ENCODE results near the gene TNNT3. TPM values are rescaled to one million over a fixed set of nuclear protein-coding genes. Genes with fewer than 3 reads are reported as not detected.

TNNT3 gene
- total RNA-seq, 1 experiment from 2014 or later = not detected

GRCh38 chr11:1876361-1877063 lies 43.0 kb upstream of the TNNT3 start:
- H3K4me1 ChIP-seq (ENCODE audit: insufficient read depth, low read length, poor library complexity, severe bottlenecking) = no peaks in the 10 kb centered on the region
- H3K36me3 ChIP-seq (ENCODE audit: insufficient read depth, low read length, poor library complexity, severe bottlenecking) = no peaks in the 10 kb centered on the region
- intact Hi-C loops (cut with micrococcal nuclease; ENCODE audit: unreplicated experiment) = no loop called here
- DNase-seq (ENCODE audit: low spot score) = peak; percentile 31
- no TSS peak for BruUV-seq (replicated peaks)
- ChIA-PET CTCF (interaction anchor here (0.9 to 1.0 kb wide), 2 partner anchors 274 to 275 kb away, joined by 4 to 5 read pairs; no protein-coding TSS in a partner anchor), POLR2A (ENCODE audit: low non-redundant PET) (no interaction called here)
- no peaks in the 10 kb centered on the region for H3K9me3 ChIP-seq (ENCODE audit: low read depth, low read length, poor library complexity, severe bottlenecking)
- TF ChIP-seq EZH2 (IDR thresholded peaks at IDR 0.05; ENCODE audit: borderline replicate concordance, low read depth, low read length, poor library complexity, severe bottlenecking) (no peak), CTCF (conservative IDR thresholded peaks at IDR 0.05; ENCODE audit: low read depth, low read length) (peak; percentile 61)
- H3K4me3 ChIP-seq (ENCODE audit: low read depth, low read length, poor library complexity, severe bottlenecking) = no peak overlapping the region
- no peak overlapping the region for H3K27ac ChIP-seq (ENCODE audit: low read depth, low read length, poor library complexity, severe bottlenecking)
- peaks cover 32% of the 10 kb centered on the region for H3K27me3 ChIP-seq (replicated peaks; ENCODE audit: insufficient read depth, low read depth, low read length, poor library complexity)

GRCh38 chr11:1877211-1878136 lies 42.0 kb upstream of the TNNT3 start:
- intact Hi-C loops (cut with micrococcal nuclease; ENCODE audit: unreplicated experiment) = no loop called here
- Histone ChIP-seq H3K9me3 (ENCODE audit: low read depth, low read length, poor library complexity, severe bottlenecking) (no peaks in the 10 kb centered on the region), H3K4me1 (ENCODE audit: insufficient read depth, low read length, poor library complexity, severe bottlenecking) (no peaks in the 10 kb centered on the region), H3K27me3 (replicated peaks; ENCODE audit: insufficient read depth, low read depth, low read length, poor library complexity) (peaks cover 25% of the 10 kb centered on the region), H3K36me3 (ENCODE audit: insufficient read depth, low read length, poor library complexity, severe bottlenecking) (no peaks in the 10 kb centered on the region), H3K27ac (ENCODE audit: low read depth, low read length, poor library complexity, severe bottlenecking) (no peak overlapping the region), H3K4me3 (ENCODE audit: low read depth, low read length, poor library complexity, severe bottlenecking) (no peak overlapping the region)
- no TSS peak for BruUV-seq (replicated peaks)
- no peak for TF ChIP-seq CTCF (conservative IDR thresholded peaks at IDR 0.05; ENCODE audit: low read depth, low read length)
- no peak for TF ChIP-seq EZH2 (IDR thresholded peaks at IDR 0.05; ENCODE audit: borderline replicate concordance, low read depth, low read length, poor library complexity, severe bottlenecking)
- ChIA-PET POLR2A (ENCODE audit: low non-redundant PET) (no interaction called here), CTCF (interaction anchor here (1.0 kb wide), 1 partner anchor 274 kb away, joined by 5 read pairs; no protein-coding TSS in a partner anchor)
- DNase-seq (ENCODE audit: low spot score) = no peak

- TF ChIP-seq EZH2 (IDR thresholded peaks at IDR 0.05; ENCODE audit: borderline replicate concordance, low read depth, low read length, poor library complexity, severe bottlenecking) (no peak), CTCF (conservative IDR thresholded peaks at IDR 0.05; ENCODE audit: low read depth, low read length) (no peak)
- Histone ChIP-seq H3K36me3 (ENCODE audit: insufficient read depth, low read length, poor library complexity, severe bottlenecking) (no peaks in the 10 kb centered on the region), H3K4me1 (ENCODE audit: insufficient read depth, low read length, poor library complexity, severe bottlenecking) (no peaks in the 10 kb centered on the region), H3K27ac (ENCODE audit: low read depth, low read length, poor library complexity, severe bottlenecking) (no peak overlapping the region), H3K4me3 (ENCODE audit: low read depth, low read length, poor library complexity, severe bottlenecking) (no peak overlapping the region), H3K27me3 (replicated peaks; ENCODE audit: insufficient read depth, low read depth, low read length, poor library complexity) (peaks cover 16% of the 10 kb centered on the region), H3K9me3 (ENCODE audit: low read depth, low read length, poor library complexity, severe bottlenecking) (no peaks in the 10 kb centered on the region)
- intact Hi-C loops (cut with micrococcal nuclease; ENCODE audit: unreplicated experiment) = no loop called here
- ChIA-PET CTCF (no interaction called here), POLR2A (ENCODE audit: low non-redundant PET) (no interaction called here)
- no peak for DNase-seq (ENCODE audit: low spot score)
- no TSS peak for BruUV-seq (replicated peaks)
These were observed 41.1 kb upstream of the TNNT3 start for GRCh38 chr11:1878137-1879031.

All from A673 (cell line).